Choroid plexus epithelial cell (primary cell): ENCODE results near the gene KLRG1.

ENCODE experiments used
- DNase-seq: peaks from one replicate; pipeline ENCODE4 v3.0.0-alpha.2; 2010; ENCODE audit warnings: low read depth
- H3K4me3 ChIP-seq: 2 replicates; pipeline ENCODE4 v1.5.1; 2011; ENCODE audit warnings: low read depth, mild to moderate bottlenecking, control low read depth, low read length, moderate library complexity
- CTCF ChIP-seq: conservative IDR thresholded peaks from 2 replicates; pipeline ENCODE4 v1.5.1; 2011; ENCODE audit warnings: low read depth, mild to moderate bottlenecking, control low read depth, inconsistent platforms, low read length, moderate library complexity

Gene KLRG1

GRCh38 chr12:9027161-9028059 lies 38.1 kb downstream of the KLRG1 start:
- H3K4me3 ChIP-seq: no peak overlapping the region
- no peak for TF ChIP-seq CTCF
- no peak for DNase-seq

- H3K4me3 ChIP-seq: no peak overlapping the region
- TF ChIP-seq CTCF: no peak
- DNase-seq: no peak
Measured at GRCh38 chr12:9030776-9031175, 41.4 kb downstream of the KLRG1 start.

GRCh38 chr12:9032202-9032964 lies 43.0 kb downstream of the KLRG1 start:
- H3K4me3 ChIP-seq: no peak overlapping the region
- no peak for TF ChIP-seq CTCF
- no peak for DNase-seq

- DNase-seq: no peak
- TF ChIP-seq CTCF: no peak
- H3K4me3 ChIP-seq: no peak overlapping the region
Measured at GRCh38 chr12:9033265-9033887, 44.0 kb downstream of the KLRG1 start.

- H3K4me3 ChIP-seq: no peak overlapping the region
- no peak for DNase-seq
- no peak for TF ChIP-seq CTCF
Measured at GRCh38 chr12:9034095-9034494, 44.7 kb downstream of the KLRG1 start.

- DNase-seq: no peak
- no peak overlapping the region for H3K4me3 ChIP-seq
- no peak for TF ChIP-seq CTCF
Measured at GRCh38 chr12:9036227-9036626, 46.9 kb downstream of the KLRG1 start.
